A673 (cell line): ENCODE results near the gene SWSAP1. TPM values are rescaled to one million over a fixed set of nuclear protein-coding genes. Genes with fewer than 3 reads are reported as not detected.

Source experiments
- BruUV-seq: library from RNA; stranded (reverse); fragments of 400-500 nt; replicated peaks from 2 replicates; lab custom pipeline; 2021; lab: Mats Ljungman, UMichigan
- CTCF ChIA-PET: fragments of 300-600 bp; sonication (Branson Sonifier 250); formaldehyde crosslinking; loops from one replicate; lab custom pipeline; 2022; ENCODE audit warnings: antibody characterized with exemption; lab: Charles Lee
- POLR2A ChIA-PET: fragments of 300-600 bp; sonication (Branson Sonifier 250); formaldehyde crosslinking; loops from one replicate; lab custom pipeline; 2022; ENCODE audit warnings: antibody characterized with exemption; ENCODE audit not compliant: low non-redundant PET; lab: Charles Lee
- DNase-seq: peaks from one replicate; pipeline ENCODE4 v3.0.0-alpha.2; 2015; ENCODE audit warnings: low spot score
- H3K27ac ChIP-seq: fragments of 200-600 bp; sonication (generic); 2 replicates; pipeline ENCODE4 v1.5.1; 2016; ENCODE audit warnings: mixed run types, low read depth, mild to moderate bottlenecking, mixed read lengths, antibody characterized with exemption, low read length; ENCODE audit not compliant: poor library complexity, severe bottlenecking
- H3K27me3 ChIP-seq: fragments of 200-600 bp; sonication (generic); replicated peaks from 2 replicates; pipeline ENCODE4 v1.6.1; 2017; ENCODE audit warnings: mixed run types, low read depth, mild to moderate bottlenecking, mixed read lengths, antibody characterized with exemption, low read length; ENCODE audit not compliant: insufficient read depth, poor library complexity
- H3K36me3 ChIP-seq: fragments of 200-600 bp; sonication (generic); 2 replicates; pipeline ENCODE4 v1.6.1; 2016; ENCODE audit warnings: mixed run types, mild to moderate bottlenecking, mixed read lengths, antibody characterized with exemption, low read length; ENCODE audit not compliant: insufficient read depth, poor library complexity, severe bottlenecking
- H3K4me1 ChIP-seq: fragments of 200-600 bp; sonication (generic); 2 replicates; pipeline ENCODE4 v1.6.1; 2017; ENCODE audit warnings: mixed run types, mild to moderate bottlenecking, mixed read lengths, antibody characterized with exemption, low read length; ENCODE audit not compliant: insufficient read depth, poor library complexity, severe bottlenecking
- H3K4me3 ChIP-seq: fragments of 200-600 bp; sonication (generic); 2 replicates; pipeline ENCODE4 v1.5.1; 2016; ENCODE audit warnings: low read depth, mixed run types, mild to moderate bottlenecking, mixed read lengths, low read length; ENCODE audit not compliant: poor library complexity, severe bottlenecking
- H3K9me3 ChIP-seq: fragments of 200-600 bp; sonication (generic); 2 replicates; pipeline ENCODE4 v1.6.1; 2016; ENCODE audit warnings: mixed run types, low read depth, mild to moderate bottlenecking, mixed read lengths, antibody characterized with exemption, low read length; ENCODE audit not compliant: poor library complexity, severe bottlenecking
- CTCF ChIP-seq: fragments of 300-800, 200-600 bp; sonication (generic); conservative IDR thresholded peaks from 2 replicates; pipeline ENCODE4 v1.5.1; 2017; ENCODE audit warnings: low read depth, mild to moderate bottlenecking, antibody characterized with exemption, low read length, moderate library complexity, mixed read lengths
- EZH2 ChIP-seq: fragments of 200-600 bp; sonication (generic); IDR thresholded peaks from 2 replicates; pipeline ENCODE4 v1.6.1; 2017; ENCODE audit warnings: borderline replicate concordance, low read depth, mild to moderate bottlenecking, mixed read lengths, antibody characterized with exemption, low read length; ENCODE audit not compliant: poor library complexity, severe bottlenecking
- intact Hi-C: fragments of 100-400 bp; cut with micrococcal nuclease; formaldehyde crosslinking; loops from one replicate; pipeline ENCODE4 v1.10.0; 2022; ENCODE audit not compliant: unreplicated experiment
- total RNA-seq: library from RNA; stranded (reverse); gene quantifications from 2 replicates; pipeline ENCODE4 v1.2.3, GENCODE V29; 2021

The SWSAP1 gene
- total RNA-seq, 1 experiment from 2014 or later = 3.3 TPM

- H3K36me3 ChIP-seq = peaks cover 32% of the 10 kb centered on the region
- ChIA-PET CTCF (interaction anchor here (0.6 kb wide), 1 partner anchor 36 kb away, joined by 6 read pairs; no protein-coding TSS in a partner anchor), POLR2A (no interaction called here)
- intact Hi-C loops = loop anchor here (5.0 kb wide), 1 partner anchor 265 kb away; no protein-coding TSS in a partner anchor
- DNase-seq = no peak
- TF ChIP-seq CTCF (no peak), EZH2 (no peak)
- H3K4me1 ChIP-seq = no peaks in the 10 kb centered on the region
- H3K27ac ChIP-seq = no peak overlapping the region
- no peaks in the 10 kb centered on the region for H3K27me3 ChIP-seq
- no peaks in the 10 kb centered on the region for H3K9me3 ChIP-seq
- no peak overlapping the region for H3K4me3 ChIP-seq
- BruUV-seq = no TSS peak
Observed at GRCh38 chr19:11337080-11337479, 37.4 kb upstream of the SWSAP1 start.

- Histone ChIP-seq H3K4me1 (no peaks in the 10 kb centered on the region), H3K4me3 (no peak overlapping the region), H3K36me3 (peaks cover 28% of the 10 kb centered on the region), H3K27me3 (no peaks in the 10 kb centered on the region), H3K9me3 (no peaks in the 10 kb centered on the region), H3K27ac (no peak overlapping the region)
- POLR2A ChIA-PET = interaction anchor here (0.6 to 0.7 kb wide), 2 partner anchors 174 to 1653 kb away, joined by 3 to 9 read pairs; no protein-coding TSS in a partner anchor
- TF ChIP-seq CTCF (no peak), EZH2 (no peak)
- no TSS peak for BruUV-seq
- no peak for DNase-seq
- intact Hi-C loops = loop anchor here (5.0 kb wide), 1 partner anchor 266 kb away; no protein-coding TSS in a partner anchor
- CTCF ChIA-PET = interaction anchor here (0.6 kb wide), 1 partner anchor 44 kb away, joined by 3 read pairs; no protein-coding TSS in a partner anchor
Observed at GRCh38 chr19:11338121-11338520, 36.3 kb upstream of the SWSAP1 start.

GRCh38 chr19:11338569-11339253 is 35.8 kb upstream of the SWSAP1 start:
- CTCF ChIA-PET = interaction anchor here (0.6 kb wide), 1 partner anchor 45 kb away, joined by 3 read pairs; no protein-coding TSS in a partner anchor
- no TSS peak for BruUV-seq
- POLR2A ChIA-PET = interaction anchor here (0.6 kb wide), 1 partner anchor 1653 kb away, joined by 3 read pairs; no protein-coding TSS in a partner anchor
- DNase-seq = no peak
- Histone ChIP-seq H3K27ac (peak overlapping the region; percentile 62), H3K36me3 (peaks cover 23% of the 10 kb centered on the region), H3K4me1 (no peaks in the 10 kb centered on the region), H3K27me3 (no peaks in the 10 kb centered on the region), H3K9me3 (no peaks in the 10 kb centered on the region), H3K4me3 (peak overlapping the region; percentile 78)
- TF ChIP-seq CTCF (no peak), EZH2 (no peak)
- intact Hi-C loops = loop anchor here (5.0 kb wide), 1 partner anchor 266 kb away; no protein-coding TSS in a partner anchor
